ENCODE measurements around the gene SLC6A19. TPM values are rescaled to one million over a fixed set of nuclear protein-coding genes. Genes with fewer than 3 reads are reported as not detected.

SLC6A19 gene
- total and polyA plus RNA-seq, 2 of the 13 experiments (the other 11 are each of a cell fraction or from before 2014, with no cell fraction given) = 0.02 TPM; not detected in 1

- TF ChIP-seq ZNF883 (CRISPR knock-in tag; IDR thresholded peaks at IDR 0.05; ENCODE audit: not compliant biosample characterization) (peak; percentile 31), MEF2D (CRISPR knock-in tag; IDR thresholded peaks at IDR 0.05) (peak; percentile 81), TAF1 (CRISPR knock-in tag; IDR thresholded peaks at IDR 0.05) (peak; percentile 69), CHD4 (IDR thresholded peaks at IDR 0.05; ENCODE audit: borderline replicate concordance, low read length) (peak; percentile 38; the same call in 1 of the 2 replicates), ZNF225 (CRISPR knock-in tag; IDR thresholded peaks at IDR 0.05) (no peak), SOX5 (CRISPR knock-in tag; IDR thresholded peaks at IDR 0.05; ENCODE audit: borderline replicate concordance) (peak; percentile 67; the same call in 1 of the 2 replicates), ATM (IDR thresholded peaks at IDR 0.05; ENCODE audit: borderline replicate concordance) (no peak), FOXP1 (IDR thresholded peaks at IDR 0.05) (no peak), FOXP1 (CRISPR knock-in tag; IDR thresholded peaks at IDR 0.05) (no peak; the same call in 1 of the 2 replicates), KDM2A (CRISPR knock-in tag; IDR thresholded peaks at IDR 0.05; ENCODE audit: borderline replicate concordance, low read depth) (no peak), DRAP1 (CRISPR knock-in tag; IDR thresholded peaks at IDR 0.05) (peak; percentile 51; the same call in 1 of the 2 replicates), ZBTB7A (CRISPR knock-in tag; IDR thresholded peaks at IDR 0.05) (0 out of 2 replicates have a peak, but pooled peaks have one; percentile 27), SALL1 (CRISPR knock-in tag; IDR thresholded peaks at IDR 0.05) (peak; percentile 67; the same call in 1 of the 2 replicates), LCORL (IDR thresholded peaks at IDR 0.05) (no peak), LCORL (CRISPR knock-in tag; IDR thresholded peaks at IDR 0.05) (peak; percentile 90), ZNF407 (CRISPR knock-in tag; IDR thresholded peaks at IDR 0.05; ENCODE audit: not compliant biosample characterization) (no peak), FIP1L1 (IDR thresholded peaks at IDR 0.05; ENCODE audit: borderline replicate concordance, insufficient read depth, low read depth, low read length) (0 out of 2 replicates have a peak, but pooled peaks have one; percentile 45), THAP11 (CRISPR knock-in tag; IDR thresholded peaks at IDR 0.05) (peak; percentile 25), RBM22 (optimal IDR thresholded peaks at IDR 0.05; ENCODE audit: low read length) (peak; percentile 45), ZBTB38 (CRISPR knock-in tag; IDR thresholded peaks at IDR 0.05) (0 out of 2 replicates have a peak, but pooled peaks have one; percentile 7), FOSL2 (CRISPR knock-in tag; IDR thresholded peaks at IDR 0.05) (no peak), ZNF792 (CRISPR knock-in tag; IDR thresholded peaks at IDR 0.05) (peak; percentile 34; the same call in 1 of the 2 replicates)
Measured at GRCh38 chr5:1182633-1183423, 18.6 kb upstream of the SLC6A19 start (continued).

Data from HepG2 (cell line).